Testis (tissue), 2 donors: ENCODE results near the gene DAZAP1.

Source experiments
- POLR2A ChIP-seq: fragments of 450-650 bp; IDR thresholded peaks from one replicate; pipeline ENCODE4 v1.6.1; 2017; ENCODE audit warnings: antibody characterized with exemption, mild to moderate bottlenecking, moderate library complexity
- TF ChIP-seq, protein P1 (sequence below), 3 experiments: fragments of 450-650 bp in 2 of 3; fragments of 200-600 bp in 1 of 3; sonication (generic) in 1 of 3; IDR thresholded peaks; one replicate each; pipeline ENCODE4 v1.5.1; 2016 to 2019; ENCODE audit warnings: antibody characterized with exemption in 3 of 3, mild to moderate bottlenecking in 2 of 3, moderate library complexity in 1 of 3

DNA sequence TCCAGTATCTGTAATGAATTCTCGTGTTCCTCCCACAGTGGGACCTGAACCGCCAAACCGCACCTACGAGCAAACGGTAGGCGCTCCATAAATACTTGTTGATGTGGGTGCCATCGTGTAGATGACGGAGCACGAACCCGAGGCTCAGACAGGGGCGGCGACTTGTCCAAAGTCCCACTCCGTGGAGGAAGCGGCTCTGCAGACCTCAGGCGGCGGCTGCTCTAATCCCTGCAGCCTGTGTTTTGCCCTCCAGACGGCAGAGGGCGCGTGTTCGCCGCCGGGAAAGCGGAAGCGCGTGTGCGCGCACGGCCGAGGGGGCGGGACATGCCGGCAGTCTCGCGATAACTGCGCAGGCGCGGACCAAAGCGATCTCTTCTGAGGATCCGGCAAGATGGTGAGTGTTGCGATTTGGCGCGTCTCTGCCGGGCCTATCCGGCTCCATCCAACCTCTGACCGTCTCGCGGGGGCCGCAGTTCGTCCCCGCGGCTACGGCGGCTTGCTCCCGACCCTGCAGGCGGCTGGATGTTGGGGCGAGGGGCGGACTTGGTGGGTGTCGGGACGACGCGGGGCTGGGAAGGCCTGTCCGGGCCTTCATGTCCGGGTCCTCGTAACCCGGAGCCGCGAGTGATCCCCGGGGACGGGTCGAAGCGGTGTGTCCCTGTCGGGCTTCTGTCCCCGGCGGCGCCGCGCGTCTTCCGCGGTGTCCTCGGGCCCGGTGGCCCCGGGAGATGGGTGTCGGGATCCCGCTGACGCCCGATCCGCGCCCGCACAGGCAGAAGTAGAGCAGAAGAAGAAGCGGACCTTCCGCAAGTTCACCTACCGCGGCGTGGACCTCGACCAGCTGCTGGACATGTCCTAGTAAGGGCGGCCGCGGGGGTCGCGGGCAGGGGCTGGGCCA, 30.9 kb downstream of the DAZAP1 start, which contains the start of gene RPS15:
- peak; percentile 87 for TF ChIP-seq POLR2A
- TF ChIP-seq, protein P1, sequence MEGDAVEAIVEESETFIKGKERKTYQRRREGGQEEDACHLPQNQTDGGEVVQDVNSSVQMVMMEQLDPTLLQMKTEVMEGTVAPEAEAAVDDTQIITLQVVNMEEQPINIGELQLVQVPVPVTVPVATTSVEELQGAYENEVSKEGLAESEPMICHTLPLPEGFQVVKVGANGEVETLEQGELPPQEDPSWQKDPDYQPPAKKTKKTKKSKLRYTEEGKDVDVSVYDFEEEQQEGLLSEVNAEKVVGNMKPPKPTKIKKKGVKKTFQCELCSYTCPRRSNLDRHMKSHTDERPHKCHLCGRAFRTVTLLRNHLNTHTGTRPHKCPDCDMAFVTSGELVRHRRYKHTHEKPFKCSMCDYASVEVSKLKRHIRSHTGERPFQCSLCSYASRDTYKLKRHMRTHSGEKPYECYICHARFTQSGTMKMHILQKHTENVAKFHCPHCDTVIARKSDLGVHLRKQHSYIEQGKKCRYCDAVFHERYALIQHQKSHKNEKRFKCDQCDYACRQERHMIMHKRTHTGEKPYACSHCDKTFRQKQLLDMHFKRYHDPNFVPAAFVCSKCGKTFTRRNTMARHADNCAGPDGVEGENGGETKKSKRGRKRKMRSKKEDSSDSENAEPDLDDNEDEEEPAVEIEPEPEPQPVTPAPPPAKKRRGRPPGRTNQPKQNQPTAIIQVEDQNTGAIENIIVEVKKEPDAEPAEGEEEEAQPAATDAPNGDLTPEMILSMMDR (IDR thresholded peaks at IDR 0.05): peak; percentile 95 to 99 (median 96)
